Thyroid gland (tissue), 4 donors: Measurements from ENCODE around the gene PPFIA3.

Experiments
- CTCF ChIP-seq, 6 experiments: fragments of 200-600 bp in 3 of 6; fragments of 450-650 bp in 3 of 6; sonication (generic) in 3 of 6; IDR thresholded peaks; one replicate each; pipeline ENCODE4 v1.5.1; 2016 to 2019; ENCODE audit warnings: antibody characterized with exemption in 6 of 6, mild to moderate bottlenecking in 2 of 6, inconsistent platforms in 1 of 6, moderate library complexity in 1 of 6
- POLR2A ChIP-seq, 2 donors: fragments of 450-650 bp; IDR thresholded peaks; one replicate each; pipeline ENCODE4 v1.6.1; 2017; ENCODE audit warnings: antibody characterized with exemption in 2 of 2, mild to moderate bottlenecking in 2 of 2, moderate library complexity in 1 of 2

- TF ChIP-seq CTCF (IDR thresholded peaks at IDR 0.05): no peak
- TF ChIP-seq POLR2A (IDR thresholded peaks at IDR 0.05): no peak
Measured at GRCh38 chr19:49136771-49137171, 17.4 kb downstream of the PPFIA3 start.
